NT2/D1 (cell line): Measurements from ENCODE around the gene NETO2.

ENCODE experiments used
- YY1 ChIP-seq: IDR thresholded peaks from 2 replicates; pipeline ENCODE4 v1.6.1; 2011; ENCODE audit not compliant: insufficient read length, insufficient read depth
- ZNF274 ChIP-seq: IDR thresholded peaks from 2 replicates; pipeline ENCODE4 v1.6.1; 2011; ENCODE audit warnings: mild to moderate bottlenecking, low read depth, low read length

GRCh38 chr16:47058295-47059086, 85.3 kb downstream of the NETO2 start:
- TF ChIP-seq YY1 (no peak), ZNF274 (no peak)
